DND-41 (cell line): ENCODE measurements around the gene GLS.

Experiments used
- ATAC-seq: fragments of 200-7000 bp; cut with Tn5 transposase; 3 replicates; pipeline ENCODE4 v1.9.1; 2021; ENCODE audit warnings: low read depth; ENCODE audit not compliant: insufficient read depth
- DNase-seq: peaks from one replicate; pipeline ENCODE4 v3.0.0-alpha.2; 2020
- H2AFZ ChIP-seq: 2 replicates; pipeline ENCODE4 v1.6.0; 2012; ENCODE audit warnings: low read depth, low read length
- H3K27ac ChIP-seq: 2 replicates; pipeline ENCODE4 v1.5.1; 2012; ENCODE audit warnings: low read length, inconsistent platforms
- H3K27me3 ChIP-seq: fragments of 200-600 bp; sonication (generic); 2 replicates; pipeline ENCODE4 v1.6.0; 2012; ENCODE audit warnings: low read length, mild to moderate bottlenecking, inconsistent platforms; ENCODE audit not compliant: insufficient read depth, poor library complexity
- H3K36me3 ChIP-seq: 2 replicates; pipeline ENCODE4 v1.5.1; 2012; ENCODE audit warnings: low read length, inconsistent platforms; ENCODE audit not compliant: insufficient read depth
- H3K4me1 ChIP-seq: 2 replicates; pipeline ENCODE4 v1.5.1; 2012; ENCODE audit warnings: mild to moderate bottlenecking, low read length; ENCODE audit not compliant: insufficient read depth
- H3K4me2 ChIP-seq: 2 replicates; pipeline ENCODE4 v1.6.0; 2012; ENCODE audit warnings: mild to moderate bottlenecking, moderate library complexity, low read length, inconsistent platforms; ENCODE audit not compliant: insufficient read depth
- H3K4me3 ChIP-seq, 2 experiments: fragments of 200-600 bp in 1 of 2; shearing (Covaris generic) in 1 of 2; 2 replicates each; pipeline ENCODE4 v1.5.1; 2012 to 2016; ENCODE audit warnings: inconsistent platforms in 2 of 2, low read length in 2 of 2, mild to moderate bottlenecking in 2 of 2, low read depth in 1 of 2, moderate library complexity in 1 of 2
- H3K79me2 ChIP-seq: 2 replicates; pipeline ENCODE4 v1.6.0; 2012; ENCODE audit warnings: low read length, inconsistent platforms; ENCODE audit not compliant: insufficient read depth
- H3K9ac ChIP-seq: 2 replicates; pipeline ENCODE4 v1.6.0; 2012; ENCODE audit warnings: low read depth, mild to moderate bottlenecking, inconsistent platforms, low read length, moderate library complexity
- H3K9me3 ChIP-seq: 2 replicates; pipeline ENCODE4 v1.5.1; 2012; ENCODE audit warnings: low read length, moderate library complexity, mild to moderate bottlenecking, inconsistent platforms; ENCODE audit not compliant: insufficient read depth, severe bottlenecking
- H4K20me1 ChIP-seq: 2 replicates; pipeline ENCODE4 v1.6.0; 2012; ENCODE audit warnings: low read length; ENCODE audit not compliant: insufficient read depth
- EZH2 ChIP-seq: IDR thresholded peaks from 3 replicates; pipeline ENCODE4 v1.6.1; 2012; ENCODE audit warnings: borderline replicate concordance, low read depth, mild to moderate bottlenecking, moderate library complexity, low read length, inconsistent platforms; ENCODE audit not compliant: severe bottlenecking
- TF ChIP-seq, protein P1 (sequence below): IDR thresholded peaks from 2 replicates; pipeline ENCODE4 v1.5.1; 2012; ENCODE audit warnings: borderline replicate concordance, low read length, moderate library complexity, mild to moderate bottlenecking; ENCODE audit not compliant: poor library complexity, severe bottlenecking; ENCODE audit errors: extremely low read depth

The GLS gene

DNA sequence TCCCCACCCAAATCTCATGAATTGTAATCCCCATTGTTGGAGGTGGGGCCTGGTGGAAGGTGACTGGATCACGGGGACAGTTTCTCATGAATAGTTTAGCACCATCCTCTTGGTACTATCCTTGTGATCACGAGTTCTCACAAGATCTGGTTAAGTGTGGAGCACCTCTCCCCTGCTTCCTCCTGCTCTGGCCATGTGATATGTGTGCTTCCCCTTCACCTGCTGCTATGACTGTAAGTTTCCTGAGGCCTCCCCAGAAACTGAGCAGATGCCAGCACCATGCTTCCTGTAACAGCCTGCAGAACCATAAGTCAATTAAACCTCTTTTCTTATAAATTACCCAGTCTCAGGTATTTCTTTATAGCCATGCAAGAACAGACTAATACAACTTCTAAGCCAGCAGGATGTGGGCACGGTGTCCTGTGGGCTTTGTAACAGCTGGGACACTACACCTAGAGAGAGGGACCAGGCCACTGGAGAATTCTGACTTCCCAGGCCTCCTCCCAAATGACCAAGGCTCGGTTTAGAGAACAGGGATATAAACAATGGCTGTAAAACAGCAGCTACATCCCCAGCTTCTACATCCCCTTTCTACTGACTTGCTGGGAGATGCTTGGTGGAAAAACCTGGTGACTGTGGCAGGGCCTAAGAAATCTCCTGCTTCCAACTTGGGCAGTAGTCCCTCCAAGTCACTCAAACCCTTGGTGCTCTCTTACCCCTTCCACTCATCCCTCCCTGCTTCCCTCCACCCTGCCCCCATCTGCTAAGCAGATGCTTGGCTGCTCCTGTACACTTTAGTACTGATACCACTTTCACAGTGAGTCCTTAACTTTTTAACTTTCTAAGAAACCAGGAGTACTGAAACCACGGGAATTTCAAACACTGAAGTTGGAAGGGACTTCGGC is 123.0 kb downstream of the GLS start:
- Histone ChIP-seq H3K27ac (no peak overlapping the region), H3K4me1 (no peaks in the 10 kb centered on the region), H3K4me3 (no peak overlapping the region), H3K4me2 (no peak overlapping the region), H3K79me2 (no peaks in the 10 kb centered on the region), H4K20me1 (no peaks in the 10 kb centered on the region), H3K9me3 (no peaks in the 10 kb centered on the region), H3K9ac (no peak overlapping the region), H3K27me3 (no peaks in the 10 kb centered on the region), H2AFZ (no peak overlapping the region), H3K36me3 (peaks cover 99% of the 10 kb centered on the region)
- DNase-seq (no peak), ATAC-seq (no peak)
- TF ChIP-seq, protein P1, sequence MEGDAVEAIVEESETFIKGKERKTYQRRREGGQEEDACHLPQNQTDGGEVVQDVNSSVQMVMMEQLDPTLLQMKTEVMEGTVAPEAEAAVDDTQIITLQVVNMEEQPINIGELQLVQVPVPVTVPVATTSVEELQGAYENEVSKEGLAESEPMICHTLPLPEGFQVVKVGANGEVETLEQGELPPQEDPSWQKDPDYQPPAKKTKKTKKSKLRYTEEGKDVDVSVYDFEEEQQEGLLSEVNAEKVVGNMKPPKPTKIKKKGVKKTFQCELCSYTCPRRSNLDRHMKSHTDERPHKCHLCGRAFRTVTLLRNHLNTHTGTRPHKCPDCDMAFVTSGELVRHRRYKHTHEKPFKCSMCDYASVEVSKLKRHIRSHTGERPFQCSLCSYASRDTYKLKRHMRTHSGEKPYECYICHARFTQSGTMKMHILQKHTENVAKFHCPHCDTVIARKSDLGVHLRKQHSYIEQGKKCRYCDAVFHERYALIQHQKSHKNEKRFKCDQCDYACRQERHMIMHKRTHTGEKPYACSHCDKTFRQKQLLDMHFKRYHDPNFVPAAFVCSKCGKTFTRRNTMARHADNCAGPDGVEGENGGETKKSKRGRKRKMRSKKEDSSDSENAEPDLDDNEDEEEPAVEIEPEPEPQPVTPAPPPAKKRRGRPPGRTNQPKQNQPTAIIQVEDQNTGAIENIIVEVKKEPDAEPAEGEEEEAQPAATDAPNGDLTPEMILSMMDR, result no peak
- no peak for TF ChIP-seq EZH2

GRCh38 chr2:191006297-191006696 is 125.7 kb downstream of the GLS start:
- no peak overlapping the region for H2AFZ ChIP-seq
- H3K4me2 ChIP-seq, result no peak overlapping the region
- ATAC-seq (no peak), DNase-seq (no peak)
- no peak overlapping the region for H3K4me3 ChIP-seq
- no peak overlapping the region for H3K27ac ChIP-seq
- H4K20me1 ChIP-seq, result no peaks in the 10 kb centered on the region
- no peak overlapping the region for H3K9ac ChIP-seq
- H3K4me1 ChIP-seq, result peaks cover 5% of the 10 kb centered on the region
- TF ChIP-seq, protein P1, result no peak
- no peak for TF ChIP-seq EZH2
- H3K36me3 ChIP-seq, result peaks cover 90% of the 10 kb centered on the region
- H3K27me3 ChIP-seq, result no peaks in the 10 kb centered on the region
- H3K9me3 ChIP-seq, result no peaks in the 10 kb centered on the region
- peaks cover 12% of the 10 kb centered on the region for H3K79me2 ChIP-seq

- Histone ChIP-seq H3K9me3 (no peaks in the 10 kb centered on the region), H3K27ac (no peak overlapping the region), H3K9ac (no peak overlapping the region), H3K4me2 (no peak overlapping the region), H3K36me3 (peaks cover 84% of the 10 kb centered on the region), H2AFZ (no peak overlapping the region), H3K79me2 (peaks cover 21% of the 10 kb centered on the region), H3K4me3 (no peak overlapping the region), H3K27me3 (no peaks in the 10 kb centered on the region), H3K4me1 (peaks cover 14% of the 10 kb centered on the region), H4K20me1 (no peaks in the 10 kb centered on the region)
- TF ChIP-seq, protein P1, result no peak
- TF ChIP-seq EZH2, result no peak
- DNase-seq (no peak), ATAC-seq (no peak)
These were observed 126.6 kb downstream of the GLS start for GRCh38 chr2:191006997-191007783.
